Activated CD8-positive, alpha-beta memory T cell treated with anti-CD3 and anti-CD28 coated beads, Interleukin-2, amount 50 U/mL, for 24 hours (primary cell): ENCODE results near the gene CD300C.
"Not testable (repeated sequence)": the region's sequence is repeated elsewhere in the genome, so short reads cannot be mapped to it uniquely, and the experiment has no call there.

Experiments used
- DNase-seq: peaks from one replicate; pipeline ENCODE4 v3.0.0-alpha.2; 2020; ENCODE audit errors: extremely low read depth

CD300C gene

DNA sequence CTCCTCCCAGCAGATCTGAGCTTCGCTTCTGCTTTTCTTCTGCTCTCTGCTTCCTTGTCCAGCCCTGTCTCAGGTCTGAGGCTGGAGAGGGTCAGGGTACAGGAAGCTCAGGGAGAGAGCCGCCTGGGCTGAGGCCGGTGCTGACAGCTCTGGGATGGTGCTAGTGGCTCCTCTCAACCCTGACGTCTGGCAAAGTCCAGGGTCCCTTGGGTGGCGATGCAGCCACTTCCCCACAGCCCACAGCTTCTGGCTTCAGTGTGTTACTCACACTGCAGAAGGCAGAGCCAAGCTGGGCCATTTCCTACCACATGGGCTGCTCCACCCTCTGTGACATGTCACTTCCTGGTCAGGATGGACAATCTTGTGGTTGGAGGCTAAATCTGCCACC is at the start of gene CD300C:
TSS of gene CD300C (minus strand) at position 273 of the 388 bp plus-strand sequence. CDS start 333 bp downstream, outside the sequence.
- no peak for DNase-seq

- DNase-seq, result no peak
Measured at GRCh38 chr17:74595037-74595750, 49.3 kb upstream of the CD300C start.

DNA sequence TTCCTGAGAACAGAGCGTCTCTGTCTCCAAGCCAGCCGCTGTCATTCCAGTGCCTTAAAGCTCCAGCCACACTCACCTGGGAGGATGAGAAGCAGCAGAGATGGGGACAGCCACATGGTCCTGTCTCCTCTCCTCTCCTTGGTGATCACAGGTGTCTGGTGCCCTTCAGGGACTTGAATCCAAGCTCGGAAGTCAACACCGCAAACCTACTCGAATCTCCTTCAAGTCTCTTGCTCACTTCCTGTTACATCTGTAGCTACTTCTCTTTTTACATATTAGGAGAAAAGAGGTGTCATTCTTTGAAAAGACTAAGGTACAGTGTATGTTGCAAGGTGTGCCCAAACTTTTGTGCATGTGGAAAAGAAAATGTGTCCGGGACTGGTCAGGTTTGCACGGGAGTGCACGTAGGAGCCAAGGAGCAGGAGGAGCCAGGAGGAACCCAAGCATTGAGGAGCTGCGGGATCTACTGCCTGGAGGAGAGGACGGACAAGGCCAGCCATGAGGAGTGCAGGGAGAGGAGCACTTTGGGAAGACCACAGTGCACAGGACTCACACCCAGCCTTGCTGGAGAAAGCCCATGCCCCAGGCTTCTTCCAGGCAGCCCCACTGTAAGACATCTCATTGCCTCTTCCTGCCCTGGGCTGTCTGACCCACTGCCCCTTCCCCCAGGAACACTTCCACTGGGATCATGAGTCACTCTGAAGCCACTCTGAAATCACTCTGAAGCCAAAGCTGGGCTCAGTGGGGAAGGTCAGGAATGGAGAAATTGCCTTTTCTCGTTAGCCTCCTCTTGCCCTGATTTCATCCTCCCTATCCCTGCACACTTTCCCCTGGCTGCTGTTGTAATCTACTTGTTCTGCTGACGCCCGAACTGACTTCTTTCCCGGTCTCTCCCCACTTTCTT is 46.4 kb upstream of the CD300C start, which contains the start of gene CD300LD:
TSS of gene CD300LD (minus strand) at position 197 of the 904 bp plus-strand sequence. CDS start at position 116, 81 bp downstream.
- DNase-seq, result no peak

- DNase-seq, result no peak
Measured at GRCh38 chr17:74591503-74591902, 45.6 kb upstream of the CD300C start.

DNA sequence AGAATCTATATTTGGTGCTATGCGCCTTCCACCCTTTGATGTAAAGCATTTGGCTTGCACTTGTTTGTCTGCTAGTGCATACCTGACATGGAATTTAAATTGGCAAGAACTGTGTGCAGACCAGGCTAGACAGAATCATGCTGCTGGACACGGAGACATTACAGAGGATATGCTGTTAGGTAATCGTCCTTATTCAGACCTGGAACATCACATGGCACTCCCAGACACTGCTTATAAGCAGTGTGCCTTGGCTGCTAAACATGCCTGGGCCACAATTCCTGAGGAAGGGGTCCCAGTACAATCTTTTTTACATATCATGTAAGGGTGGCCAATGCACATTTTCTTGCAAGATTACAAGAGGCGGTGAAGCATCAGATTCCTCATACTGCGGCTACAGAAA is 39.8 kb upstream of the CD300C start:
- DNase-seq, result no peak

DNA sequence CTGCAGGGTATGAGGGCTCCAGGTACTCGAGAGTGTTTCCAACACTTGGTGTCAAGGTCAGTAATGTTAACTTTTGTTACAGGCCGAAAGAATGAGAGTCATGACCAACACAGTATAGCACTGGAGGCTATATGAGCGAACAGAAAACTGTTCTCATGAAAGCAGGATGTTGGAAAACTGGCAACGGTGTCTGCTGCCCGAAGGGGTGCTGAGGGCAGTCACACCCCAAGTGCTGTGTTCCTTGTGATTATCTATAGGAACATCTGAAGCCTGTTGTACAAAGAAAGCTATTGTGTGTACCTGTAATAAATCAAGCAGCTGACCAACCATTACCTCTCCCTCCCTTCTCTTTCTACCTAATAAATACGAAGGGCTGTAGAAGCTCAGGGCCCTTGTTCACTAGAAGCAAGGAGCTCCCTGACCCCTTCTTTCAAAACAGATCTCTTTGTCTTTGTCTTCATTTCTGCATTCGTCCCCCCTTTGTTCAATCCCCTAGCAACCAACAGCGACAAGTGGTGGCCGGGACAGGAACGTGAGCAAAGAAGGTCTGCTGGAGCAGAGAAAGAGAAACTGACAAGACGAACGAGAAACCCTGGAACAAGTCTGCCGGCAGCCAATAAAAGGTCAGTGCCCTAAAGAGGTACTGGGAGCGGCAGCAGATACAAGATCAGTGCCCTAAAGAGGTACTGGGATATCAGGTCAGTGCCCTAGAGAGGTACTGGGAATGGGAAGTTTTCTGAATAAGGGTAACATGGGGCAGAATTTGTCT is 38.6 kb upstream of the CD300C start:
- no peak for DNase-seq

- no peak for DNase-seq
Measured at GRCh38 chr17:74582633-74583032, 36.7 kb upstream of the CD300C start.

DNA sequence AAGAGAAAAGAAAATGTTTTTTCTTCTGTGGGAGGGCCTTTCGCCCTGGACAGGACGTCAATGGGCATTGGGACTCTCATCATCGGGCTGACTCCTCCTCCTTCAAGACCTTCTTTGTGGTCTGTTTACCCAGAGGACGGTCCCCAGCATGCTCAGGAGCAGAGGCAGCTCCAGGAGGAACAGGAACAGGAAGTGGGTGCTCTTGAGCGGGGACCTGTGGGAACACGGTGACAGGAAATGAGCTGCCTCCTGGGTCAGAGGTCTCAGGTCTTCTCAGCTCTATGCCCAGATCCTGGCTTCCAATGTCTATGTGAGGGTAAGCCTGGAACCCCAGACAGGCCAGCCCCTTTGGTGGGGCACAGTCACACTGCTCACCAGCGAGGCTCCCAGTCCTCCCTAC is 34.0 kb upstream of the CD300C start:
- no peak for DNase-seq

DNA sequence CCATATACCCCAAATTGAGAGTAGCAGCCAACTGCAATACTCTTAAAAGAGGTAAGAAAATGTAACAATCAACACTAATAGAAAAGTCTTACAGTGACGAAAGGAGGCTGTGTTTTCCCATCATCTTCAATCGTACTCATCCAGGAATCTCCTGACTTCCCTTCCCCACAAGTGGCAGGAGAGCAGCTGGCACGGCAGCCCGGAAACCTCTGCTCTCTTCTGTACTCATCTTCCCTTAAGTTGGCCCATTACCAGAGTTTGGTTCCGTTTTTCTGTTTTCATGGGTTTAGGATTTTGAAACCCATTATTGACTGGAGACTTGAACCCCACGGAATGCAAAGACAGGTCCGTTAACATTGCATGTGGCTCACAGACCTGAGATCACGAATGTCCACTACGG is 33.1 kb upstream of the CD300C start:
- no peak for DNase-seq

DNA sequence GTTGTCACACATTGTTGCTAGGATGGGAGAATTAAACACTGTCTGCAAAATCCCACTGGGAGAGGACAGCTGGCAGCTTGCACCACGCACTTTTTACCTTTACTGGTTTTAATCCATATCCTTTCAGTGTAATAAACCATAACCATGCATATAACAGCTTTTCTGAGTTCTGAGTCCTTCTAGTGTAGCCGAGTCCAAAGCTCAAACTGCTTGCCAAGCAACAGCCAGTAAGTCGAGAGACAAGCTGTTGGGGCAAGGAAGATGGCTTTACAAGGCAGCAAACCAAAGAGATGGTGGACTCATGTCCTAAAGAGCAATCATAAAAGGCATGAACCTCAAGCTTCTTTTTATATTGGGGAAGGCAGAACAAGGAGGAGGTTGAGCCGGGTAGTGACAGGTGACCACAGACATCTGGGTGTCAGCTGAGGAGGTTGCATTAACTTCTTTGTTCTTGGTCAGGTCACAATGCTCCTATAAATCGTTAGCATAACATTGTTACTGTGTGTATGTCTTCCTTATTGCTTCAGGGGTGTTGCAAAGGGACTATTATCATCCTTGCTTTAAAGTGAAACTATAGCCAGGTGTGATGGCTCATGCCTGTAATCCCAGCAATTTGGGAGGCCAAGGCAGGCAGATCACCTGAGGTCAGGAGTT is 28.7 kb upstream of the CD300C start:
- DNase-seq, result no peak

DNA sequence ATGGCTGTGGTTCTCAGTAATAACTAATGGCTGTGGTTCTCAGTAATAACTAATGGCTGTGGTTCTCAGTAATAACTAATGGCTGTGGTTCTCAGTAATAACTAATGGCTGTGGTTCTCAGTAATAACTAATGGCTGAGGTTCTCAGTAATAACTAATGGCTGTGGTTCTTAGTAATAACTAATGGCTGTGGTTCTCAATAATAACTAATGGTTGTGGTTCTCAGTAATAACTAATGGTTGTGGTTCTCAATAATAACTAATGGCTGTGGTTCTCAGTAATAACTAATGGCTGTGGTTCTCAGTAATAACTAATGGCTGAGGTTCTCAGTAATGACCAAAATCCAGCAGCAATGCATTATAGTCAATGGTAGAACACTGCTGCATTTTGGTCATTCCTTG is 27.7 kb upstream of the CD300C start:
- DNase-seq, result not testable (repeated sequence)

DNA sequence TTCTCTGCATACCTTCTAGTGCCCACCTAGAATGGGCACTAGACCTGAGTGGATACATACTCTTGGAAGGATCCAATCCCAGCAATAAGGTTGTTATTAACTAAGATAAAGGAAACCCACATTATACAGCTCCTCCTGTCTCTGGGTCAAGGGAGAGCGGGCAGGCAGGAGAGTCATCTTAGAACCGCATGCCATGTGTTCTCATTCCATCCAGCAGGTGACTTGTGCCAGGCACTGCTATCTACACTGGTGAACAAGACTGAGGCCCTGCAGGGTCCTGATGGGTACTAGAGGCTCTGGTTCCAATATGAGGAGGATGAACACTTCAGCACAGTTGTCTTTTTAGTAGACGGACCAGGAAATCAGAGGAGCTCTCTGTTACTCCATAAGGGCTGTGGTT is 27.3 kb upstream of the CD300C start:
- no peak for DNase-seq

DNA sequence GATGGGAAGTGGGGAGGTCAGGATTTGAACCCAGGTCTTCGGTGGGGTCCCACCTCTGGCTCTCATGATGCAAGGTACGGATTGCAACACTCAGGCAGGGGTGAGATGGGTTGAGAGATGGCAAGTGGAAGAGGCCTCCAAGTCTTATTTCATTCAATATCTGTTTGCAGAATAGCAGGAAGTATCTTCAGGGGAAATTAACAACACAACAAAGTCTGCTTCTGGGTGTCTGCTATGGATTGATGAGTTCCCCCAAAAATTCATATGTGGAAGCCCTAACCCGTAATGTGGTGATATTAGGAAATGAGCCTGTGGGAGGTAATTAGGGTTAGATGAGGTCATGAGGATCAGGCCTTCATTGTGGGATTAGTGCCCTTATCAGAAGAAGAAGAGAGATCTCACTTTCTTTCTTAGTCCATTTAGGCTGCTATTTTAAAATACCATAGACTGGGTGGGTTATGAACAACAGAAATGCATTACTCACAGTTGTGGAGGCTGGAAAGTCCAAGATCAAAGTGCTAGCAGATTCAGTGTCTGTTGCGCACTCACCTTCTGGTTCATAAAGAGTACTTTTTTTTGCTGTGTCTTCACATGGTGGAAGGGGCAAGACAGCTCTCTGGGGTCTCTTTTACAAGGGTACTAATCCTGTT is 25.8 kb upstream of the CD300C start:
- DNase-seq, result no peak

- no peak for DNase-seq
Measured at GRCh38 chr17:74569020-74570003, 23.4 kb upstream of the CD300C start.

DNA sequence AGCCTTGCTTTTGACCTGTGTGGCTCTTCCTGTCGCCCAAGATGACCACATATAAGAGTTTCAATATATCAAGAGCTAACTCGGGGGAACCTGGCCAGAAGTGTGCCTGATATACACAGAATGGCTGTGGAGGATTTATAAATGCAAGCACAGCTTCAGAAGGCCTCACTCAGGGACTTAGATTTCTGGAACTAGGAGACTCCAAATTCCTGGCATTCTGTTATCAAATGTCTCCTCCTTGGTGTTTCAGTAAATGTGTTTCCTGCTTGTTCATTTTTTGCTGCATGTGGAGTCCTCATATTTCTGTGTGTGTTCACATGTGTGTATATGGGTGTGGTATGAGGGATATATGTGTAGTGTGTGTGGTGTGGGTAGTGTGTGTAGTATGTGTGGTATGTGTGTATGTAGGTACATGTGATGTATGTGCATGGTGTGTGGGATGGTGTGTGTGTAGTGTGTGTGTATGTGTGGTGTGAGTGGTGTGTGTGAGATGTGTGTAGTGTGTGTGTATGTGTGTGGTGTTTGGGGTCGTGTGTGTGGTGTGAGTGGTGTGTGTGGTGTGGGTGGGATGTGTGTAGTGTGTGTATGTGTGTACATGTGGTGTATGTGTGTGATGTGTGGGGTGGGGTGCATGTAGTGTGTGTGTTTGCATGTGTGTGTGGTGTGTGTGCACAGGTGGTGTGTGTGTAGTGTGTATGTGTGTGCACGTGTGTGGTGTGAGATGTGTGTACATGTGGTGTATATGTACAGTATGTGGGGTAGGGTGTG is 22.4 kb upstream of the CD300C start:
- no peak for DNase-seq

- DNase-seq, result no peak
Measured at GRCh38 chr17:74567397-74567796, 21.5 kb upstream of the CD300C start, which contains the start of gene CD300H. TSS of gene CD300H (minus strand) at chr17:74567509.

DNA sequence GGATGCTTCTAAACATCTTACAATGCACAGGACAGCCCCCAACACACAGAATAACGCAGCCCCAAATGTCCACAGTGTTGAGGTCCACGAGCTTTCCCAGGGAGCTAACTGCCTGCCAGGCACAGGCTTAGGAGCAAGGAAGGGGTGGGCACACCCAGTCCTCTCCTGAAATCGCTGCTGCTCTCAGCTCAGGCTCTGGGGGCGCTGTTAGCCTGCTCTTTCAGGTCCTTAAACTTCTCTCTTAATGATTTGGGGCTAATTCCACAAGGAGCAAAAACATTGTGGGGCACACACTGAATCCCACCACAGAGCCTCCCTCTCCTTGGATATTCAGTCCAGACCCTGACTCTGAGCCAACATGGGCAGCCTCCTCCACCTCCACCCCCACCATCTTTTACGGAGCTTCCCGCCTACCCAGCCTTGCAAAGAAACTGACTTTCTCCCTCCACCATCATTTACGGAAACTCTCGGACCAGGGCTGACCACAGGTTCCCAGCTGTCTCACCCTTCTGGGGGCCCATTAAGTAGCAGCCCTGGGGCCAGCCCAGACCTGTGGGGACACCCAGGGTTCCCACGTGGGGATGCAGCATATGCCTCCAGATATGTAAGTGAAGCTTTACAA is 20.3 kb upstream of the CD300C start:
- no peak for DNase-seq

- no peak for DNase-seq
Measured at GRCh38 chr17:74565126-74565525, 19.2 kb upstream of the CD300C start.

- no peak for DNase-seq
Measured at GRCh38 chr17:74563358-74563757, 17.4 kb upstream of the CD300C start.
